Uterus (tissue), 4 donors: ENCODE data around the gene ZNF384. TPM values are rescaled to one million over a fixed set of nuclear protein-coding genes. Genes with fewer than 3 reads are reported as not detected.

ENCODE experiments used
- DNase-seq, 2 donors: peaks; one replicate each; pipeline ENCODE4 v3.0.0-alpha.2; 2019 to 2020
- H3K27ac ChIP-seq, 2 donors: fragments of 200-600 bp; sonication (generic); 1 replicate in 1 of 2; 2 replicates in 1 of 2; pipeline ENCODE4 v1.5.1; 2016 to 2018
- H3K27me3 ChIP-seq, 2 donors: fragments of 200-600 bp; sonication (generic); one replicate each; pipeline ENCODE4 v1.5.1; 2018 to 2019; ENCODE audit warnings: control low read depth in 1 of 2
- H3K36me3 ChIP-seq, 2 donors: fragments of 200-600 bp; sonication (generic); one replicate each; pipeline ENCODE4 v1.5.1; 2019; ENCODE audit warnings: control low read depth in 1 of 2
- H3K4me1 ChIP-seq, 2 donors: fragments of 200-600 bp; sonication (generic); one replicate each; pipeline ENCODE4 v1.5.1; 2018 to 2019; ENCODE audit warnings: control low read depth in 1 of 2
- H3K4me3 ChIP-seq, 2 donors: fragments of 200-600 bp; sonication (generic); 1 replicate in 1 of 2; 2 replicates in 1 of 2; pipeline ENCODE4 v1.5.1; 2018 to 2019; ENCODE audit warnings: mild to moderate bottlenecking in 1 of 2
- H3K9me3 ChIP-seq, 2 donors: fragments of 200-600 bp; sonication (generic); one replicate each; pipeline ENCODE4 v1.5.1; 2019; ENCODE audit warnings: control low read depth in 1 of 2
- CTCF ChIP-seq, 4 experiments: fragments of 200-600 bp in 2 of 4; fragments of 450-650 bp in 2 of 4; sonication (generic) in 2 of 4; IDR thresholded peaks; one replicate each; pipeline ENCODE4 v1.5.1; 2016 to 2019; ENCODE audit warnings: antibody characterized with exemption in 4 of 4, mild to moderate bottlenecking in 2 of 4, moderate library complexity in 1 of 4
- POLR2A ChIP-seq, 2 donors: fragments of 450-650 bp; IDR thresholded peaks; one replicate each; pipeline ENCODE4 v1.6.1; 2016; ENCODE audit warnings: antibody characterized with exemption in 2 of 2, mild to moderate bottlenecking in 1 of 2, moderate library complexity in 1 of 2
- intact Hi-C: fragments of 100-400 bp; cut with DNase I; formaldehyde crosslinking; loops from one replicate; pipeline ENCODE4 v1.15.1; 2023; ENCODE audit warnings: low total_unique reads
- total RNA-seq, 4 donors: library from RNA; depleted of rRNA in 3 of 4; stranded (reverse); fragments of >200 nt in 3 of 4; gene quantifications; one replicate each; pipeline versions ENCODE4 v1.1.0 to v1.2.4, GENCODE V29; 2014 to 2023
- donor health status: DM: yes; HTN: yes; CAD: no.

Gene ZNF384
- total RNA-seq, 4 donors from 2014 or later, result 13.6 to 71.3 (median 33.1) TPM

GRCh38 chr12:6698352-6699046 lies 9.3 kb upstream of the ZNF384 start:
- no peak for DNase-seq
- Histone ChIP-seq H3K27ac (no peak overlapping the region), H3K36me3 (no peaks in the 10 kb centered on the region), H3K4me1 (no peaks in the 10 kb centered on the region), H3K4me3 (no peak overlapping the region), H3K27me3 (peaks cover 0 to 5% of the 10 kb centered on the region in 2 donors), H3K9me3 (no peaks in the 10 kb centered on the region)
- intact Hi-C loops, result no loop called here
- TF ChIP-seq POLR2A (IDR thresholded peaks at IDR 0.05) (no peak), CTCF (IDR thresholded peaks at IDR 0.05) (no peak)

GRCh38 chr12:6697584-6698351 lies 8.6 kb upstream of the ZNF384 start:
- no peak overlapping the region for H3K27ac ChIP-seq
- no peak for DNase-seq
- intact Hi-C loops, result no loop called here
- no peaks in the 10 kb centered on the region for H3K9me3 ChIP-seq
- peaks cover 0 to 5% of the 10 kb centered on the region in 2 donors for H3K27me3 ChIP-seq
- H3K4me3 ChIP-seq, result no peak overlapping the region
- no peaks in the 10 kb centered on the region for H3K36me3 ChIP-seq
- TF ChIP-seq POLR2A (IDR thresholded peaks at IDR 0.05) (no peak), CTCF (IDR thresholded peaks at IDR 0.05) (no peak)
- H3K4me1 ChIP-seq, result no peaks in the 10 kb centered on the region

GRCh38 chr12:6696690-6697583 lies 7.8 kb upstream of the ZNF384 start:
- DNase-seq, result no peak
- Histone ChIP-seq H3K27me3 (peaks cover 0 to 5% of the 10 kb centered on the region in 2 donors), H3K36me3 (no peaks in the 10 kb centered on the region), H3K4me1 (no peaks in the 10 kb centered on the region), H3K4me3 (no peak overlapping the region), H3K9me3 (no peaks in the 10 kb centered on the region), H3K27ac (no peak overlapping the region)
- intact Hi-C loops, result no loop called here
- TF ChIP-seq CTCF (IDR thresholded peaks at IDR 0.05) (no peak), POLR2A (IDR thresholded peaks at IDR 0.05) (no peak)

GRCh38 chr12:6695313-6696045 lies 6.3 kb upstream of the ZNF384 start:
- Histone ChIP-seq H3K27ac (no peak overlapping the region), H3K36me3 (no peaks in the 10 kb centered on the region), H3K4me3 (no peak overlapping the region), H3K9me3 (no peaks in the 10 kb centered on the region), H3K4me1 (no peaks in the 10 kb centered on the region), H3K27me3 (no peaks in the 10 kb centered on the region)
- intact Hi-C loops, result no loop called here
- DNase-seq, result no peak
- TF ChIP-seq POLR2A (IDR thresholded peaks at IDR 0.05) (no peak), CTCF (IDR thresholded peaks at IDR 0.05) (no peak)
